Measurements from ENCODE around the gene ARHGAP31.

GRCh38 chr3:119378259-119378803 lies 84.1 kb downstream of the ARHGAP31 start:
- TF ChIP-seq CTCF (IDR thresholded peaks at IDR 0.05; ENCODE audit: insufficient read depth, low read depth, low read length) (no peak), EZH2 (IDR thresholded peaks at IDR 0.05; ENCODE audit: insufficient read depth, low read length) (no peak)
